Naive B cell (primary cell): ENCODE data around the gene ZFHX3. TPM values are rescaled to one million over a fixed set of nuclear protein-coding genes. Genes with fewer than 3 reads are reported as not detected.

Experiments
- ATAC-seq, 2 donors: fragments of 150-1000 bp; cut with Tn5 transposase; 2 replicates each; pipeline ENCODE4 v1.10.0; 2021; ENCODE audit warnings: low read depth in 2 of 2, mild to moderate bottlenecking in 2 of 2, moderate library complexity in 2 of 2
- DNase-seq: peaks from one replicate; pipeline ENCODE4 v3.0.0; 2022
- H3K27ac Mint-ChIP-seq, 6 donors: one replicate each; pipeline ENCODE4 v1.8.0; 2020 to 2022; ENCODE audit warnings: mild to moderate bottlenecking in 6 of 6, mixed read lengths in 6 of 6, moderate library complexity in 5 of 6, inconsistent platforms in 2 of 6
- H3K27me3 Mint-ChIP-seq, 3 donors: one replicate each; pipeline ENCODE4 v1.8.0; 2021 to 2022; ENCODE audit warnings: mixed read lengths in 3 of 3, mild to moderate bottlenecking in 1 of 3
- H3K36me3 Mint-ChIP-seq, 2 donors: one replicate each; pipeline ENCODE4 v1.8.0; 2020 to 2022; ENCODE audit warnings: mixed read lengths in 2 of 2, inconsistent platforms in 1 of 2, mild to moderate bottlenecking in 1 of 2
- H3K4me1 Mint-ChIP-seq, 3 donors: one replicate each; pipeline ENCODE4 v1.8.0; 2020 to 2022; ENCODE audit warnings: mixed read lengths in 3 of 3, inconsistent platforms in 1 of 3, mild to moderate bottlenecking in 1 of 3, moderate library complexity in 1 of 3
- H3K4me3 Mint-ChIP-seq, 8 donors: one replicate each; pipeline ENCODE4 v1.8.0; 2020 to 2022; ENCODE audit warnings: mild to moderate bottlenecking in 8 of 8, mixed read lengths in 8 of 8, moderate library complexity in 8 of 8, inconsistent platforms in 2 of 8
- H3K9me3 Mint-ChIP-seq, 7 donors: one replicate each; pipeline ENCODE4 v1.8.0; 2020 to 2022; ENCODE audit warnings: mixed read lengths in 7 of 7, mild to moderate bottlenecking in 5 of 7, inconsistent platforms in 2 of 7, moderate library complexity in 1 of 7
- polyA plus RNA-seq, 6 donors: library from polyadenylated mRNA; unstranded; fragments of 300-500 nt; fragmentation: Illumina TruSeq; gene quantifications; one replicate each; pipeline ENCODE4 v1.2.3, GENCODE V29; 2021; ENCODE audit warnings: low read depth in 6 of 6

ZFHX3 gene
- polyA plus RNA-seq, 6 donors from 2014 or later = 0.08 to 0.61 (median 0.24) TPM; not detected in 1

DNA sequence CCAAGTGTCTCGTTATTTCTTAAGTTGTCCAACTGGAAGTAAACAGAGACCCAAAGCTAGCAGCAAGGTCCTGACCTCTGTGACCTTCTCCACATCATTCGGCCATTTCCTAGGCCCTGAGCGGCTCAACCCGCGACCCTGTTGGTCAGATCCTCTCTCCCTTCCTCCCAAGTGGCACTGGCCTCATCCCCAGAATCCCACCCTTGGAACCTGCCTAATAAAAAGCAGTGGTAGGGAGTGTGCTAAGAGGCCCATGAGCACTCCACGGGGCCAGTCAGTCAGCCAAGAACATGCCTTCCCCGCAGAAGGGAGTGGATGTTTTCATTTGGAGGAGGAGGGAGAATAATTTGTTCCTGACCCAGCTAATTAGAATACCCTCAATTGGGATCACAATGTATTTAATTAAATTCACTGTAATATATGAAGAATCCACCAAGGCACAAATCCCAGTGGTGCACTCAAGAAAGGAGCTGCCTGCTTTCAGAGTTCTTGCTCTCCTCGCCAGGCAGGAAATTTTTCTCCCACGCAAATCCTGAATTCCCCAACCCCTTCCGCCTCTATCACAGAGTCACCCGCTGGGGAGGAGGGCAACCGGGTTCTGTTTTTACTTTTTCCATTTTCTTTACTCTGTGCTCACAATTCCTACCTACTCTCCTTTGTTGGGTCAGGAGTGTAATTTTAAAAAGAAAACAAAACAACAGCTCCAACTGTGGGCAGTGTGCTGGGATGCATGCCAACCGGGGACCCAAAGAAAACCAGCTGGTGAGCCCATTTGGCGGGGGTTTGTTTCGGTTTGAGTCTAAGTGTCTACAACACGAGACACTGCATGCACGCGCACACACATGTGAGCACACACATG lies 153.4 kb downstream of the ZFHX3 start:
- no peak for DNase-seq
- no peak for ATAC-seq
- no peak overlapping the region for H3K4me3 Mint-ChIP-seq
- H3K4me1 Mint-ChIP-seq = no peaks in the 10 kb centered on the region
- no peak overlapping the region for H3K27ac Mint-ChIP-seq
- H3K27me3 Mint-ChIP-seq = no peaks in the 10 kb centered on the region
- peaks cover 0 to 16% (median 8%) of the 10 kb centered on the region in 7 donors for H3K9me3 Mint-ChIP-seq
- H3K36me3 Mint-ChIP-seq = peaks cover 10% of the 10 kb centered on the region in 2 donors

- Mint-ChIP-seq H3K9me3 (peaks cover 3 to 26% (median 8%) of the 10 kb centered on the region in 7 donors), H3K4me1 (no peaks in the 10 kb centered on the region), H3K27me3 (no peaks in the 10 kb centered on the region), H3K4me3 (no peak overlapping the region), H3K36me3 (peaks cover 30 to 40% of the 10 kb centered on the region in 2 donors), H3K27ac (peak overlapping the region in 1 of 6 donors; percentile 32)
- ATAC-seq (no peak), DNase-seq (no peak)
Observed at GRCh38 chr16:72891291-72892227, 156.4 kb downstream of the ZFHX3 start.

DNA sequence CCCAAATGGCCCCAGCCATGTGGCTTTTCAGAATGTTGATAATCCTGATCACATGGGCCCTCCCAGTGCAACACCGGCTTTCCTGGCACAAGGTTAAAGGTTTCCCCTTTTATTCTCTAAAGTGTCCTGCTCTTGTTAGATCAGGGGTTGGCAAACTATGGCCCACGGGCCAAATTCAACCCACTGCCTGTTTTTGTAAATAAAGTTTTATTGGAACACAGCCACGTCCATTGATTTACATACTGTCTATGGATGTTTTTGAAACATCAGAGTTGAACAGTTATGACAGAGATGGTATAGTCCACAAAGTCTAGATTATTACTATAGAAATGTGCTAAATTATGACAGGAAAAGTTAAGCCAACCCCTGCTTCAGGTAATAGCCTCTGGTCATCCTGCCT lies 157.3 kb downstream of the ZFHX3 start:
- Mint-ChIP-seq H3K9me3 (peaks cover 3 to 26% (median 8%) of the 10 kb centered on the region in 7 donors), H3K4me3 (no peak overlapping the region), H3K4me1 (no peaks in the 10 kb centered on the region), H3K27ac (no peak overlapping the region), H3K36me3 (peaks cover 36 to 49% of the 10 kb centered on the region in 2 donors), H3K27me3 (no peaks in the 10 kb centered on the region)
- ATAC-seq (no peak), DNase-seq (no peak)

DNA sequence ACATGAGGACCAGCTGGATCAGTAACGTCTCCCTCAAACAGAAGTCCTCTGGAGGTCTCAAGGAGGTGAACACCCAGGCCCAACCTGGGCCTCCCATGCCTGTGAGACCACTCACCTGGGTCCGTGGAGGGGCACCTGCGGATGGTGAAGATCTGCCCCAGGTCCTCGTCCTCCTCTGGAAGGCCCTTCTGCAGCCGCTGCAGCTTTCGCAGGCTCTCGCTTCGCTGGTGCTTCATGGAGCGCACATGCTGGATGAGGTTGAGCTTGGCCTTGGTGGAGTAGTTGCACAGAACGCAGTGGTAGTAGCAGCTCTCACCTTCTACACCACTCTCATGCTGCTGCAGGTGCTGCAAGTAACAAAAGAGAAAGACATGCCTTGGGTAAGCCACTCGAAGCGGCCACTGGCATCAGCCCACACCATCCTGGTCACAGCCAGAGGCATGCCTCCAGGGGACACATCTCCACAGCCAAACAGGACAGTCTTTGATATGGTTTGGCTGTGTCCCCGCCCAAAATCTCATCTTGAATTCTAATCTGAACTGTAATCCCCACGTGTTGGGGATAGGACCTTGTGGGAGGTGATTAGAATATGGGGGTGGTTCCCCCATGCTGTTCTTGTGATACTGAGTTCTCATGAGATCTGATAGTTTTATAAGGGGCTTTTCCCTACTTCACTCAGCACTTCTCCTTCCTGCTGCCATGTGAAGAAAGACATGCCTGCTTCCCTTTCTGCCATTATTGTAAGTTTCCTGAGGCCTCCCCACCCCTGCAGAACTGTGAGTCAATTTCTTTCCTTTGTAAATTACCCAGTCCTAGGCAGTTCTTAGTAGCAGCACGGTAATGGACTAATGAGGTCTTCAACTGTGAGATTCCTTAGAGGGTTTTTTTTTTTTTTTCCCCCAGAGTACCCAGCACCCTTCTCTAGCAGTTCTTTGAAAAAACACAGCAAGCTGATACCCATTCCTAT lies 158.0 kb downstream of the ZFHX3 start:
- no peak for ATAC-seq
- no peaks in the 10 kb centered on the region for H3K4me1 Mint-ChIP-seq
- peaks cover 41 to 54% of the 10 kb centered on the region in 2 donors for H3K36me3 Mint-ChIP-seq

DNA sequence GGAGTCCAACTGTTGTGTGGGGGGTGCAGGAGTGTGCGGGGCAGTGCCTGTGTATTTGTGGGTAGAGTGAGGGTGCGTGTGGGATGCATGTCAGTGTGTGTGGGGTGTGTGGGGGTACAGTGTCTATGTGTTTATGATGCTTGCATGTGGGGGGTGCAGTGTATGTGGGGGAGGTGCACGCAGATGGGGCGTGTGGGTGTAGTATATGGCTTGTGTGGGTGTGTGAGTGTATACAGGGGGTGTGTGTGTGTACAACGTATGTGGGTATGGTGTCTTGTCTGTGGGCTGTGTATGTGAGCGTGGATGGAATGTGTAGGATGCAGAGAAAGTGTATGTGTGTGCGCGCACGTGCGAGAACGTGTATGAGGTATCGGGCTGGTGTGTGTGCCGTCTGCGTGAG lies 160.4 kb downstream of the ZFHX3 start:
- ATAC-seq (no peak), DNase-seq (no peak)
- Mint-ChIP-seq H3K27ac (peak overlapping the region in 1 of 6 donors; percentile 1), H3K9me3 (peaks cover 3 to 26% (median 8%) of the 10 kb centered on the region in 7 donors), H3K4me1 (no peaks in the 10 kb centered on the region), H3K36me3 (peaks cover 41 to 54% of the 10 kb centered on the region in 2 donors), H3K4me3 (no peak overlapping the region), H3K27me3 (no peaks in the 10 kb centered on the region)

More for the DNA sequence above, 158.0 kb downstream of the ZFHX3 start:
- DNase-seq = no peak
- no peak overlapping the region for H3K4me3 Mint-ChIP-seq
- H3K27me3 Mint-ChIP-seq = no peaks in the 10 kb centered on the region
- H3K27ac Mint-ChIP-seq = no peak overlapping the region
- H3K9me3 Mint-ChIP-seq = peaks cover 3 to 26% (median 8%) of the 10 kb centered on the region in 7 donors

DNA sequence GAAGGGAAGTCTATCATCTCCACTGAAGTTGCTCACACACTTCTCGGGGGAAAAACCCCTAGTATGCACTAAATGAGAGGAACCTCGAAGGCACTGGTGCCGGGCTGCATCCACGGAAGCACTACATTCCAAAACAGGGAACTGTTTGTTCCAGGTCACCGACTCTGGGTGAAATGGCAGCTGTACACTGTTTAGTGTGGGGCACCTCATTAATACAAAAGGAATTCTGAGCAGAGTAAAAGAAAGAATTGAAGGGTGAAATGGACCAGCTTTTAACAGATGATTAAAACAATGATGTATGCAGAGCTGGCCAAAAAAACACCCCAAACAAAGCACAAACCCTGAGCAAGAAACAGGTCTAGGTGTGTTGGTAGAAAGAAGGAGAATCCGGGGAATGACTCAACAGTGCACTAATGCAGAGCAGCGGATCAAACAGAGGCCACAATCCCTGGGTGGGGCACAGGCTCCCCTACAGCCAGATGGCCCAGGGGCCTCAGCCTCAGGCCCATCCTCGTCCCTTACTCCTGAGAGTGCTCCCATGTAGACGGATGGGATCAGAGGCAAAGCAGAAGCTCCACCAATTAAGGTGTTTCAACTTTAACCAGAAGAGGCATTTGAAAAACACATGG lies 161.5 kb downstream of the ZFHX3 start:
- Mint-ChIP-seq H3K4me1 (no peaks in the 10 kb centered on the region), H3K9me3 (peaks cover 3 to 26% (median 8%) of the 10 kb centered on the region in 7 donors), H3K27me3 (no peaks in the 10 kb centered on the region), H3K36me3 (peaks cover 41 to 54% of the 10 kb centered on the region in 2 donors), H3K27ac (peak overlapping the region in 2 of 6 donors; percentile 19 to 59), H3K4me3 (no peak overlapping the region)
- no peak for ATAC-seq
- DNase-seq = no peak

GRCh38 chr16:72884573-72884972 lies 163.4 kb downstream of the ZFHX3 start:
- H3K9me3 Mint-ChIP-seq = peaks cover 0 to 11% (median 3%) of the 10 kb centered on the region in 7 donors
- H3K4me3 Mint-ChIP-seq = no peak overlapping the region
- H3K4me1 Mint-ChIP-seq = no peaks in the 10 kb centered on the region
- DNase-seq = no peak
- H3K27ac Mint-ChIP-seq = peak overlapping the region in 1 of 6 donors; percentile 30
- peaks cover 34 to 44% of the 10 kb centered on the region in 2 donors for H3K36me3 Mint-ChIP-seq
- H3K27me3 Mint-ChIP-seq = no peaks in the 10 kb centered on the region
- ATAC-seq = no peak

- H3K36me3 Mint-ChIP-seq = peaks cover 31 to 39% of the 10 kb centered on the region in 2 donors
- H3K4me3 Mint-ChIP-seq = no peak overlapping the region
- no peak for DNase-seq
- H3K27ac Mint-ChIP-seq = no peak overlapping the region
- H3K4me1 Mint-ChIP-seq = no peaks in the 10 kb centered on the region
- peaks cover 0 to 6% (median 3%) of the 10 kb centered on the region in 7 donors for H3K9me3 Mint-ChIP-seq
- ATAC-seq = no peak
- no peaks in the 10 kb centered on the region for H3K27me3 Mint-ChIP-seq
Observed at GRCh38 chr16:72884037-72884436, 163.9 kb downstream of the ZFHX3 start.

- Mint-ChIP-seq H3K9me3 (no peaks in the 10 kb centered on the region), H3K4me3 (no peak overlapping the region), H3K27ac (no peak overlapping the region), H3K27me3 (no peaks in the 10 kb centered on the region), H3K36me3 (peaks cover 0 to 4% of the 10 kb centered on the region in 2 donors), H3K4me1 (peaks cover 0 to 13% (median 0%) of the 10 kb centered on the region in 3 donors)
- ATAC-seq = no peak
- DNase-seq = no peak
Observed at GRCh38 chr16:72879846-72880245, 168.1 kb downstream of the ZFHX3 start.

GRCh38 chr16:72878301-72879269 lies 169.3 kb downstream of the ZFHX3 start:
- peaks cover 0 to 4% of the 10 kb centered on the region in 2 donors for H3K36me3 Mint-ChIP-seq
- H3K4me1 Mint-ChIP-seq = peaks cover 0 to 13% (median 0%) of the 10 kb centered on the region in 3 donors
- H3K27ac Mint-ChIP-seq = no peak overlapping the region
- no peaks in the 10 kb centered on the region for H3K9me3 Mint-ChIP-seq
- DNase-seq (no peak), ATAC-seq (no peak)
- no peaks in the 10 kb centered on the region for H3K27me3 Mint-ChIP-seq
- H3K4me3 Mint-ChIP-seq = no peak overlapping the region

DNA sequence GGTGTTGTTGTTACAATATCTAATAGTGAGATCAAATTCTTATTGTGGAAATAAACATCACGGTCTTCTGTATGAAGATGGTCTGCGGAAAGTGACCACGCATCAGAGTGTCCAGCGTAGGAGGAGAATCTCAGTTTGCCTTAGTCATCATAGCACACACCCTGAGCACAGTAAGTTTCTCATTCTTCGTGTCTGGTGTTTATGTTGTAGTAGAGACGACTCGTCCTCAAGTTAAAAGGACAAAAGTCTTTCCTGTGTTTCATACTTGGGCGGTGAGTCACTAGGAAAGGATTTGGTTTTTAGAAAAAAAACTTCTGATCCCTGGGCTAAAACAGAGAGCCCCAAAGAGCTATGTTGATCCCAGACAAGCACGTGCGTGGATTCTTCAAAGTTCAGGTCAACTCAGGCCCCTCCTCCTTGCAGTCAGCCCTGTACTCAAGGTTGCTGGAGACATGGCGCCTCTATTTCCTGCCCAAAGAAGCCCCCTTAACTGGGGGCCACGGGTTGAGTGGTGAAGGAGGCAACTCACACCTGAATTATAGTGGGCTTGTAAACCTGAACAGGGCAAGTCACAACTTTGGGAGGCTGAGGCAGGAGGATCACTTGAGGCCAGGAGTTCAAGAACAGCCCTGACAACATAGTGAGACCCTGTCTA lies 170.4 kb downstream of the ZFHX3 start:
- Mint-ChIP-seq H3K4me3 (peak overlapping the region in 1 of 8 donors; percentile 29), H3K4me1 (peaks cover 0 to 13% (median 0%) of the 10 kb centered on the region in 3 donors), H3K27me3 (no peaks in the 10 kb centered on the region), H3K9me3 (no peaks in the 10 kb centered on the region), H3K27ac (no peak overlapping the region), H3K36me3 (peaks cover 0 to 4% of the 10 kb centered on the region in 2 donors)
- no peak for ATAC-seq
- no peak for DNase-seq
